Measurements from ENCODE around the gene KIF5C.

GRCh38 chr2:149058936-149059335 is 183.9 kb downstream of the KIF5C start:
- no peak for TF ChIP-seq CTCF (conservative IDR thresholded peaks at IDR 0.05; ENCODE audit: low read length)
- TF ChIP-seq EZH2phosphoT487 (IDR thresholded peaks at IDR 0.05; ENCODE audit: borderline replicate concordance) = no peak
